SK-N-SH (cell line): ENCODE data around the gene SPATC1L. TPM values are rescaled to one million over a fixed set of nuclear protein-coding genes. Genes with fewer than 3 reads are reported as not detected.

ENCODE experiments used
- CTCF ChIA-PET: fragments of 300-600, 350-600 bp; formaldehyde crosslinking; extraction: SDS; loops from one replicate; lab custom pipeline; 2021; lab: Yijun Ruan, JAX
- POLR2A ChIA-PET: fragments of 350-600 bp; sonication (Branson Sonifier 250); formaldehyde crosslinking; extraction: SDS; loops from one replicate; lab custom pipeline; 2020; ENCODE audit warnings: antibody characterized with exemption, inconsistent platforms; lab: Yijun Ruan, JAX
- DNase-seq: peaks from one replicate; pipeline ENCODE4 v3.0.0; 2012
- H2AFZ ChIP-seq: fragments of 200-600 bp; sonication (generic); 2 replicates; pipeline ENCODE4 v1.8.1; 2016; ENCODE audit warnings: antibody characterized with exemption, mild to moderate bottlenecking, low read depth
- H3F3A ChIP-seq: fragments of 200-600 bp; sonication (generic); replicated peaks from 2 replicates; pipeline ENCODE3; 2016; ENCODE audit warnings: antibody characterized with exemption, mild to moderate bottlenecking; ENCODE audit not compliant: insufficient read depth
- H3K27ac ChIP-seq, 2 experiments: fragments of 200-500 bp in 1 of 2; fragments of 200-600 bp in 1 of 2; sonication (Bioruptor generic) in 1 of 2; sonication (generic), shearing (Covaris generic) in 1 of 2; 2 replicates each; pipeline versions ENCODE4 v1.5.1 to v1.6.1; 2014 to 2016; ENCODE audit warnings: low read depth in 2 of 2, inconsistent platforms in 1 of 2, low read length in 1 of 2, mild to moderate bottlenecking in 1 of 2, mixed read lengths in 1 of 2
- H3K27me3 ChIP-seq: fragments of 200-600 bp; sonication (generic), shearing (Covaris generic); 2 replicates; pipeline ENCODE4 v1.6.1; 2016; ENCODE audit warnings: mixed run types; ENCODE audit not compliant: insufficient read depth
- H3K36me3 ChIP-seq, 2 experiments: fragments of 200-500 bp in 1 of 2; fragments of 200-600 bp in 1 of 2; sonication (Bioruptor generic) in 1 of 2; sonication (generic) in 1 of 2; replicated peaks in 1 of 2; 2 replicates each; pipeline versions ENCODE3 to v1.5.1; 2014 to 2016; ENCODE audit warnings: low read length in 1 of 2, mild to moderate bottlenecking in 1 of 2; ENCODE audit not compliant: insufficient read depth in 2 of 2, control insufficient read depth in 1 of 2
- H3K4me1 ChIP-seq, 2 experiments: fragments of 200-500 bp in 1 of 2; fragments of 200-600 bp in 1 of 2; sonication (Bioruptor generic) in 1 of 2; sonication (generic), shearing (Covaris generic) in 1 of 2; 2 replicates each; pipeline versions ENCODE4 v1.5.1 to v1.6.1; 2014 to 2016; ENCODE audit warnings: low read depth in 1 of 2, low read length in 1 of 2, mixed run types in 1 of 2; ENCODE audit not compliant: insufficient read depth in 2 of 2, control insufficient read depth in 1 of 2
- H3K4me2 ChIP-seq: fragments of 200-600 bp; sonication (generic), shearing (Covaris generic); 2 replicates; pipeline ENCODE4 v1.6.1; 2017; ENCODE audit warnings: mixed run types
- H3K4me3 ChIP-seq, 2 experiments: fragments of 200-500 bp in 1 of 2; fragments of 200-600 bp in 1 of 2; sonication (Bioruptor generic) in 1 of 2; sonication (generic), shearing (Covaris generic) in 1 of 2; 2 replicates each; pipeline versions ENCODE4 v1.5.1 to v1.8.1; 2014 to 2016; ENCODE audit warnings: low read depth in 2 of 2, inconsistent platforms in 1 of 2, low read length in 1 of 2, mild to moderate bottlenecking in 1 of 2, mixed read lengths in 1 of 2, moderate library complexity in 1 of 2
- H3K79me2 ChIP-seq: fragments of 200-600 bp; sonication (generic); 2 replicates; pipeline ENCODE4 v1.8.1; 2017; ENCODE audit warnings: mild to moderate bottlenecking; ENCODE audit not compliant: insufficient read depth
- H3K9ac ChIP-seq: fragments of 200-600 bp; sonication (generic); 2 replicates; pipeline ENCODE4 v1.6.1; 2017; ENCODE audit warnings: mixed run types
- H3K9me2 ChIP-seq: fragments of 200-600 bp; sonication (generic); 2 replicates; pipeline ENCODE4 v1.6.1; 2017; ENCODE audit warnings: mixed run types
- H3K9me3 ChIP-seq: fragments of 200-600 bp; sonication (generic); 2 replicates; pipeline ENCODE4 v1.6.1; 2017; ENCODE audit warnings: mixed run types, mild to moderate bottlenecking, moderate library complexity
- H4K20me1 ChIP-seq: fragments of 200-600 bp; sonication (generic); 2 replicates; pipeline ENCODE4 v1.6.1; 2017; ENCODE audit warnings: mild to moderate bottlenecking, mixed run types; ENCODE audit not compliant: insufficient read depth
- ELF1 ChIP-seq: IDR thresholded peaks from 2 replicates; pipeline ENCODE4 v1.4.0; 2012
- FOXJ3 ChIP-seq: sonication (generic); formaldehyde crosslinking; IDR thresholded peaks from 2 replicates; pipeline ENCODE4 v1.5.1; 2020; ENCODE audit warnings: mild to moderate bottlenecking, missing genetic modification reagents
- FOXM1 ChIP-seq: IDR thresholded peaks from 2 replicates; pipeline ENCODE4 v1.4.0; 2012; ENCODE audit warnings: low read depth, mild to moderate bottlenecking
- GABPA ChIP-seq: IDR thresholded peaks from 2 replicates; pipeline ENCODE4 v1.4.0; 2012; ENCODE audit warnings: low read depth, mild to moderate bottlenecking
- JUND ChIP-seq: IDR thresholded peaks from 2 replicates; pipeline ENCODE4 v1.4.0; 2012
- MEF2A ChIP-seq: IDR thresholded peaks from 2 replicates; pipeline ENCODE4 v1.4.0; 2012; ENCODE audit warnings: low read depth, borderline replicate concordance
- MXI1 ChIP-seq: IDR thresholded peaks from 2 replicates; pipeline ENCODE4 v1.6.1; 2012; ENCODE audit warnings: mild to moderate bottlenecking, low read depth, low read length, improper control_type of control experiment
- NFIC ChIP-seq: IDR thresholded peaks from 2 replicates; pipeline ENCODE4 v1.4.0; 2012; ENCODE audit warnings: borderline replicate concordance
- NRF1 ChIP-seq: IDR thresholded peaks from 2 replicates; pipeline ENCODE4 v1.6.1; 2012; ENCODE audit warnings: low read depth, mild to moderate bottlenecking, low read length
- POLR2AphosphoS5 ChIP-seq: IDR thresholded peaks from 2 replicates; pipeline ENCODE4 v1.6.1; 2012; ENCODE audit warnings: low read depth, low read length
- SMC3 ChIP-seq: IDR thresholded peaks from 2 replicates; pipeline ENCODE4 v1.6.1; 2012; ENCODE audit warnings: low read depth, low read length, improper control_type of control experiment
- TAF1 ChIP-seq: IDR thresholded peaks from 2 replicates; pipeline ENCODE4 v1.6.1; 2012; ENCODE audit warnings: low read depth, mild to moderate bottlenecking, low read length, moderate library complexity, borderline replicate concordance
- TCF12 ChIP-seq: IDR thresholded peaks from 2 replicates; pipeline ENCODE4 v1.4.0; 2012
- WGBS: methylation state at CpG from one replicate; pipeline ENCODE4 v1.1.6; 2017; ENCODE audit warnings: low lambda C conversion rate; 5-methylcytosine and 5-hydroxymethylcytosine counted together
- polyA plus RNA-seq, 3 experiments: library from polyadenylated mRNA; depleted of rRNA; stranded (reverse); fragments of >200 nt; gene quantifications; 2 replicates each; pipeline ENCODE4 v1.2.3, GENCODE V29; 2012
- TF ChIP-seq, protein P1 (sequence below): fragments of 200-600 bp; sonication (generic); IDR thresholded peaks from 2 replicates; pipeline ENCODE4 v1.6.1; 2017; ENCODE audit warnings: antibody characterized with exemption, mild to moderate bottlenecking, moderate library complexity
- TF ChIP-seq, protein P2 (sequence below): fragments of 150-350 bp; IDR thresholded peaks from 2 replicates; pipeline ENCODE4 v1.6.1; 2016; ENCODE audit warnings: mild to moderate bottlenecking, low read depth, low read length
- TF ChIP-seq, protein P3 (sequence below): IDR thresholded peaks from 2 replicates; pipeline ENCODE4; 2012

The SPATC1L gene
- polyA plus RNA-seq, 1 of the 3 experiments (the other 2 are of a cell fraction): 8.3 TPM

DNA sequence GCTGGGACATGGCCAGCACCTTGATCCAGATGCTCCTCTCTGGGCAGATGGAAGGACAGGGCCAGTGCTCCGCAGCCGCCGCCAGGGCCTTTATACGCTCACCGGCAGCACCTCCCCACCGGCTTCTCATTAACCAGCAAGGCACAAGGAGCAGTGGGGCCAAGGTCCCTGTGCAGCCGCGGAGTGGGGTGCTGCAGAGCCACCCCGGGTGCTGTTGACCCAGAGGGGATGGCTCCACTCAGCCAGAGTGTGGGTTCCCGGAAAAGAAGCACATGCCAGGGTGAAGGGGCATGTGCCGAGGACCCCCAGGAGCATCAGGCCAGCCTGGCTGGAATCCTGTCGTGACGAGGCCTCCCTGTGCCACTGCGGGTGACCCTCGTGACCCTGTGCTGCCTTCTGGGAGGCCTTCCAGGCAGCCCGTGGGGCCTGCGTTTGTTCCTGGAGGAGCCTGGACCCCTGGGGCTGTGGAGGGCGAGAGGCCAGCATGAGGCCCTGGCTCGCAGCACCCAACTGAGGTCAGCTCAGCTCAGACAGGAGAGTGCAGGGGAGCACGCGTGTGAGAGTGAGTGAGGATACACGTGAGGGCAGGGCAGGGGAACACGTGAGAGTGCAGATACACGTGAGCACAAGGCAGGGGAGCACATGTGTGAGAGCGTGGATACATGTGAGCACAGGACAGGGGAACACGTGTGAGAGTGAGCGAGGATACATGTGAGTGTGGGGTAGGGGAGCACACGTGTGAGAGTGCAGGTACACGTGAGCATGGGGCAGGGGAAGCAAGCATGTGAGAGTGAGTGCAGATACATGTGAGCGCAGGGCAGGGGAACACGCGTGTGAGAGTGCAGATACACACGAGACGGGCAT is 28.5 kb downstream of the SPATC1L start, which contains the start of gene FTCD:
Gene FTCD (minus strand): TSS at position 66 of the 864 bp plus-strand sequence. CDS start 56 bp downstream, at position 10.
- 80% methylated on average over 15 of the region's 34 CpGs for WGBS

DNA sequence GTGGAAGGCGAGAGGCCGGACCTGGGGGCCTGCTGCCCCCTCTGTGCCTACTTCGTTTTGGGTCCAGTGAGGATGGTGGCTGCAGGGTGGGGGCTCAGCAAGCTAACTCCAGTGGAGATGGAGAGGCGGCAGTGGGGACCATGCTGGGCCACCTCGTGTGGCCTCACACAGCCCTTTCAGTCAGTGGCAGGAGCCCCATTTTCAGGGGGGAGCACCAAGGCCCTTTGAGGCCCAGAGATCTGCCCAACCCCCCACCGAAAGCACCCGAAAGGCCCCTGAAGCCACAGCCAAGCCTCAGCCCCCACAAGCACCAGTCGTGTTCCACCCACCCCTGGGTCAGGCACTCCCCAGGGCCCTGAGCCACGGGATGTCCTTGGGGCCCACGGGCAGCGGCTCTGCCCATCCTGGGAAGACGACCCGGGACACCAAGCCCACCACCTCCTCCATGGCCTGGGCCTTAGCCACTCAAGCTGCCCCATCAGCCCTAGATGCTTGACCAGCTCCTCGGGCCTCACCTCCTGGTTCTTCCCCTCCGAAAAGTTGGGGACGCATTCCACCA is 29.2 kb downstream of the SPATC1L start:
- no peak overlapping the region for H3K27ac ChIP-seq
- CTCF ChIA-PET: interaction anchor here (1.1 kb wide), 1 partner anchor 16 kb away, joined by 3 read pairs; no protein-coding TSS in a partner anchor
- peaks cover 0 to 4% of the 10 kb centered on the region in 2 experiments; a peak in 2 of 4 replicates for H3K4me1 ChIP-seq
- H3K9me2 ChIP-seq: no peaks in the 10 kb centered on the region
- POLR2A ChIA-PET: no interaction called here
- H3K9me3 ChIP-seq: no peaks in the 10 kb centered on the region
- no peaks in the 10 kb centered on the region for H4K20me1 ChIP-seq
- H3K4me3 ChIP-seq: no peak overlapping the region
- no peak overlapping the region for H2AFZ ChIP-seq
- H3K4me2 ChIP-seq: no peak overlapping the region
- H3K79me2 ChIP-seq: no peaks in the 10 kb centered on the region
- DNase-seq: no peak
- TF ChIP-seq JUND: no peak
- TF ChIP-seq GABPA: no peak
- TF ChIP-seq, protein P1, sequence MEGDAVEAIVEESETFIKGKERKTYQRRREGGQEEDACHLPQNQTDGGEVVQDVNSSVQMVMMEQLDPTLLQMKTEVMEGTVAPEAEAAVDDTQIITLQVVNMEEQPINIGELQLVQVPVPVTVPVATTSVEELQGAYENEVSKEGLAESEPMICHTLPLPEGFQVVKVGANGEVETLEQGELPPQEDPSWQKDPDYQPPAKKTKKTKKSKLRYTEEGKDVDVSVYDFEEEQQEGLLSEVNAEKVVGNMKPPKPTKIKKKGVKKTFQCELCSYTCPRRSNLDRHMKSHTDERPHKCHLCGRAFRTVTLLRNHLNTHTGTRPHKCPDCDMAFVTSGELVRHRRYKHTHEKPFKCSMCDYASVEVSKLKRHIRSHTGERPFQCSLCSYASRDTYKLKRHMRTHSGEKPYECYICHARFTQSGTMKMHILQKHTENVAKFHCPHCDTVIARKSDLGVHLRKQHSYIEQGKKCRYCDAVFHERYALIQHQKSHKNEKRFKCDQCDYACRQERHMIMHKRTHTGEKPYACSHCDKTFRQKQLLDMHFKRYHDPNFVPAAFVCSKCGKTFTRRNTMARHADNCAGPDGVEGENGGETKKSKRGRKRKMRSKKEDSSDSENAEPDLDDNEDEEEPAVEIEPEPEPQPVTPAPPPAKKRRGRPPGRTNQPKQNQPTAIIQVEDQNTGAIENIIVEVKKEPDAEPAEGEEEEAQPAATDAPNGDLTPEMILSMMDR: no peak
- TF ChIP-seq NFIC: no peak
- no peak for TF ChIP-seq NRF1
- TF ChIP-seq MXI1: no peak
- no peak for TF ChIP-seq TAF1
- TF ChIP-seq, protein P2, sequence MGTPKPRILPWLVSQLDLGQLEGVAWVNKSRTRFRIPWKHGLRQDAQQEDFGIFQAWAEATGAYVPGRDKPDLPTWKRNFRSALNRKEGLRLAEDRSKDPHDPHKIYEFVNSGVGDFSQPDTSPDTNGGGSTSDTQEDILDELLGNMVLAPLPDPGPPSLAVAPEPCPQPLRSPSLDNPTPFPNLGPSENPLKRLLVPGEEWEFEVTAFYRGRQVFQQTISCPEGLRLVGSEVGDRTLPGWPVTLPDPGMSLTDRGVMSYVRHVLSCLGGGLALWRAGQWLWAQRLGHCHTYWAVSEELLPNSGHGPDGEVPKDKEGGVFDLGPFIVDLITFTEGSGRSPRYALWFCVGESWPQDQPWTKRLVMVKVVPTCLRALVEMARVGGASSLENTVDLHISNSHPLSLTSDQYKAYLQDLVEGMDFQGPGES: no peak
- no peak for TF ChIP-seq FOXJ3 (CRISPR knock-in tag)
- TF ChIP-seq ELF1: no peak
- no peak for TF ChIP-seq FOXM1
- TF ChIP-seq, all 33 proteins: peak for 0
- Histone ChIP-seq H3K9ac (no peak overlapping the region), H3F3A (no peaks in the 10 kb centered on the region), H3K27me3 (no peaks in the 10 kb centered on the region), H3K36me3 (no peaks in the 10 kb centered on the region)
- WGBS: 73% methylated on average over 3 of the region's 16 CpGs

More for the DNA sequence above, 28.5 kb downstream of the SPATC1L start, which contains the start of gene FTCD:
- DNase-seq: no peak
- POLR2A ChIA-PET: no interaction called here
- Histone ChIP-seq H2AFZ (no peak within 1 kb of the TSS), H3K36me3 (no peaks in the 10 kb centered on the region), H3K9me2 (no peaks in the 10 kb centered on the region), H3K4me3 (no peak within 1 kb of the TSS), H3K79me2 (no peaks in the 10 kb centered on the region), H3K4me2 (no peak within 1 kb of the TSS), H3K9me3 (no peaks in the 10 kb centered on the region), H3K27ac (no peak within 1 kb of the TSS), H3K27me3 (no peaks in the 10 kb centered on the region), H4K20me1 (no peaks in the 10 kb centered on the region), H3K9ac (no peak within 1 kb of the TSS), H3F3A (no peaks in the 10 kb centered on the region), H3K4me1 (peaks cover 0 to 4% of the 10 kb centered on the region in 2 experiments; a peak in 2 of 4 replicates)
- no peak for TF ChIP-seq TCF12
- no peak for TF ChIP-seq POLR2AphosphoS5
- TF ChIP-seq, protein P3, sequence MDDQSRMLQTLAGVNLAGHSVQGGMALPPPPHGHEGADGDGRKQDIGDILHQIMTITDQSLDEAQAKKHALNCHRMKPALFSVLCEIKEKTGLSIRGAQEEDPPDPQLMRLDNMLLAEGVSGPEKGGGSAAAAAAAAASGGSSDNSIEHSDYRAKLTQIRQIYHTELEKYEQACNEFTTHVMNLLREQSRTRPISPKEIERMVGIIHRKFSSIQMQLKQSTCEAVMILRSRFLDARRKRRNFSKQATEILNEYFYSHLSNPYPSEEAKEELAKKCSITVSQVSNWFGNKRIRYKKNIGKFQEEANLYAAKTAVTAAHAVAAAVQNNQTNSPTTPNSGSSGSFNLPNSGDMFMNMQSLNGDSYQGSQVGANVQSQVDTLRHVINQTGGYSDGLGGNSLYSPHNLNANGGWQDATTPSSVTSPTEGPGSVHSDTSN: no peak
- TF ChIP-seq MEF2A: no peak
- TF ChIP-seq SMC3: no peak
- TF ChIP-seq NFIC: no peak
- no peak for TF ChIP-seq JUND
- TF ChIP-seq, protein P1: no peak
- no peak for TF ChIP-seq FOXJ3 (CRISPR knock-in tag)
- no peak for TF ChIP-seq NRF1
- CTCF ChIA-PET: interaction anchor here (1.1 kb wide), 1 partner anchor 17 kb away, joined by 3 read pairs; no protein-coding TSS in a partner anchor
